Ovary (tissue), 3 donors: Measurements from ENCODE around the gene FADS1.

Experiments
- CTCF ChIP-seq, 3 donors: fragments of 450-650 bp in 2 of 3; fragments of 200-600 bp in 1 of 3; IDR thresholded peaks; one replicate each; pipeline versions ENCODE4 v1.5.1 to v1.8.0; 2016 to 2022; ENCODE audit warnings: antibody characterized with exemption in 3 of 3, mild to moderate bottlenecking in 1 of 3
- EP300 ChIP-seq: sonication (generic); formaldehyde crosslinking; IDR thresholded peaks from one replicate; pipeline ENCODE4 v1.6.1; 2017; ENCODE audit warnings: antibody characterized with exemption
- POLR2A ChIP-seq: fragments of 450-650 bp; IDR thresholded peaks from one replicate; pipeline ENCODE4 v1.6.1; 2017; ENCODE audit warnings: antibody characterized with exemption, mild to moderate bottlenecking, moderate library complexity
- donor health status: DM: no; HTN: no; CAD: no.

- TF ChIP-seq EP300 (no peak), POLR2A (no peak), CTCF (IDR thresholded peaks at IDR 0.05) (no peak)
Observed at GRCh38 chr11:61826930-61827570, 10.2 kb upstream of the FADS1 start.
